Mesenteric fat pad (tissue), 1 donor: ENCODE data around the gene EIF4ENIF1. TPM values are rescaled to one million over a fixed set of nuclear protein-coding genes. Genes with fewer than 3 reads are reported as not detected.
"Not testable (repeated sequence)": the region's sequence is repeated elsewhere in the genome, so short reads cannot be mapped to it uniquely, and the experiment has no call there.

Source experiments
- DNase-seq: peaks from one replicate; pipeline ENCODE4 v3.0.0-alpha.2; 2020; ENCODE audit warnings: low spot score
- total RNA-seq: library from RNA; stranded (reverse); fragmentation: NEBNext Ultra II Directional; extraction: Animal tissue kit (Norgen Biotek cat#: 25700); gene quantifications from one replicate; pipeline ENCODE4 v1.2.1, GENCODE V29; 2021
- donor health status: DM: yes; HTN: yes; CAD: no.

EIF4ENIF1 gene
- total RNA-seq, 1 donor from 2014 or later = 23.8 TPM

GRCh38 chr22:31495343-31495742 is 5.7 kb upstream of the EIF4ENIF1 start:
- DNase-seq = no peak

- not testable (repeated sequence) for DNase-seq
These were observed 3.7 kb upstream of the EIF4ENIF1 start for GRCh38 chr22:31493355-31493754.

DNA sequence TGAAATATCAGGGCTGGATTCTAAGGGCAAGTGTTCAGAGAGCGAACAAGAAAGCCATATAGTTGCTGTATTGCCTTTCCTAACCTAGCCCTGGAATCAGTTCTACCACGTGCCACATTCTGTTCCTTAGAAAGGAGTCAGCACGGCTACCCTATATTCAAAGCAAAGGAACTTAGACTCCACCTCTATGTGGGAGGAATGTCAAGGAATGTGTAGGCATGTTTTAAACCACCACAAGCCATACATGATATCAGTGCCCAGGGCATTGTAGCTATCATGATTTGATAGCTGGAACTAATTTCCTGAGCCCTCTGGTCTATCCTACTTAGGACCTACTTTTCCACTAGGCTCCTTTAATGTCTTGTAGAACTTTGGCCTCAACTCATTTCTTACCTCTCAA is 2.5 kb upstream of the EIF4ENIF1 start:
- DNase-seq = no peak

GRCh38 chr22:31491218-31491962 is 1.7 kb upstream of the EIF4ENIF1 start:
- DNase-seq = no peak

- DNase-seq = no peak
These were observed 869 bp upstream of the EIF4ENIF1 start for GRCh38 chr22:31490496-31490925.

DNA sequence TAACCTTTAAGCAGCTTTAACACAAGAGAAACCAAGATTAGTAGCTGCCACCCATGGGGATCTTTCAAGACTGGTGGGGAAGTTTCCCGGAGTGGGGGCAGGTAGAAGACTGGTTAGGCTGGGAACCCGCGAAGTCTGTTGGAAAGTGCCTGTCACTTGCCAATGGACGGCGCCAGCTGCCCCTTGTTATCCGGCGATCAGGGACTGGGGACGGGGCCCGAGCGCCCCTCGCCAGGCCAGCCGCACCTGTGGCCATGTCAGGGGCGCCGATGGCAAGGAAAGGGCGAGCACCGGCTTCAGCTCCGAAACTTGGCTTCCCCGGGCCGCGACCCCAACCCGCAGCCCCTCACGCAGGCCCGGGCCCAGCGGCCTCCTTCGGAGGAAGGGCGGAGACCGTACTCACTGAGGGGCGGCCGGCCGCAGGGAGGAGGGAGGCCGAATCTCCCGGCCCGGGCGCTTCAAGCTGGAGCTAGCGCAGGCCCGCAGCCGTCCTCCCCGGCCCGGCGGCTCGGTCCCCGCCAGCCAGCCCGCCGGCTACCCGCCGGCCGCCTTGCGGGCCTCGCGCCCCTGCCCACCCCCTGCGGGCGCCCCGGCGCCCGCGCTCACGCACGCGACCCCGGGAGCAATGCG is 539 bp downstream of the EIF4ENIF1 start:
- no peak for DNase-seq

- DNase-seq = no peak
These were observed 1.2 kb downstream of the EIF4ENIF1 start for GRCh38 chr22:31488346-31488883.

DNA sequence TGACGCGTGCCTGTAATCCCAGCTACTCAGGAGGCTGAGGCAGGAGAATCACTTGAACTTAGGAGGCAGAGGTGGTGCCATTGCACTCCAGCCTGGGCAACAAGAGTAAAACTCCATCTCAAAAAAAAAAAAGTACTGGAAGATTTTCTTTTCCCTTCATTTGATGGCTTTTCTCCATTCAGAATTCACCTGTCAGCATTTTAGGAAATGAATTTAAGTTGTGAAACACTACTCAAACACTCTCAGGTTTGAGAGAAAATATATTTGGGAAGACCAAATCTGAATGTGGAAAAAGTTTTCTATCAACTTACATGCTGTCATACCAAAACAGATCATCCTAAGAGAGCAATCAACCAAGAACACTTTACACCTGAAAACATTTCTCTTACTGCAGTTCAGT is 2.7 kb downstream of the EIF4ENIF1 start:
- no peak for DNase-seq

DNA sequence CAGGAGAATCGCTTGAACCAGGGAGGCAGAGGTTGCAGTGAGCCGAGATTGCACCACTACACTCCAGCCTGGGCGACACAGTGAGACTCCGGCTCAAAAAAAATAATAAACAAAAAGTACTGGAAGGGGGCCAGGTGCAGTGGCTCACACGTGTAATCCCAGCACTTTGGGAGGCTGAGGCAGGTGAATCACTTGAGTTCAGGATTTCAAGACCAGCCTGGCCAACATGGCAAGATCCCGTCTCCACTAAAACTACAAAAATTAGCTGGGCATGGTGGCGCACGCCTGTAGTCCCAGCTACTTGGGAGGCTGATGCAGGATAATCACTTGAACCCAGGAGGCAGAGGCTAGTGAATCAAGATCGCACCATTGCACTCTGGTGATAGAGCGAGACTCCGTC is 3.3 kb downstream of the EIF4ENIF1 start:
- not testable (repeated sequence) for DNase-seq

- not testable (repeated sequence) for DNase-seq
These were observed 7.2 kb downstream of the EIF4ENIF1 start for GRCh38 chr22:31482470-31482869.

- DNase-seq = no peak
These were observed 8.5 kb downstream of the EIF4ENIF1 start for GRCh38 chr22:31481129-31481528.

DNA sequence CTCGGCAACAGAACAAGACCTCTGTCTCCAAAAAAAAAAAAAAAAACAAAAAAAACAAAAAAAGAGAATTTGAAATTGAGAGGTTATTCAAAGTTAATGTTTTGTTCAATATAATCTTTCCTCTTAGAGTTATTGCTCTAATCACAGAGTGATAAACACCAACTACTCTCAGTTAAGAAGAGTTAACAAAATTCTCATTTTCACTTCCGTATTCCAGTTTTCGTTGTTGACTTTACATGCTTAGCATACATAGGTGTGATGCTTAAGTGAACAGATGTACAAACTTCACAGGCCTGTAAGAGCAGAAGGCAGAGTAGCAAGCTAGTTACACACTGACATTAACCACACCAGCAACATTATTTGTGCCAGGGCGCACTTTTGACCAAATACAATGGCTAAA is 12.3 kb downstream of the EIF4ENIF1 start:
- DNase-seq = no peak

DNA sequence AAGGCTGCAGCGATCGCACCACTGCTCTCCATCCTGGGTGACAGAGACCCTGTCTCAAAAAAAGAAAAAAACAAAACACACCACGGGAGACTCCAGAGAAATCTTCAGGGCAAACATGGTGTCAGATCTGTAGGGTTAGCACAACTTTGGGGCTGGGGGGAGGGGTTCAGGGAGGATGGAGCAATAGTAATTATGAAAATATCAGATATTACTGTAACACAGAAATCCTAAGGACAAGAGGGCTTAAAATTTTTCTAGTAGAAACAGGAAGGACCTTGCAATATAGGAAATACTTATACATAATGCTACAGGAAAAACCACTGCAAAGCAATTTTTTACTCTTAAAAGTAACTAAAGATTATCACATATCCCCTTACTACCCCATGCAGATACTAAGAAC is 13.8 kb downstream of the EIF4ENIF1 start:
- no peak for DNase-seq

GRCh38 chr22:31474743-31475142 is 14.9 kb downstream of the EIF4ENIF1 start:
- DNase-seq = no peak

- no peak for DNase-seq
These were observed 24.3 kb downstream of the EIF4ENIF1 start for GRCh38 chr22:31465307-31465706.

DNA sequence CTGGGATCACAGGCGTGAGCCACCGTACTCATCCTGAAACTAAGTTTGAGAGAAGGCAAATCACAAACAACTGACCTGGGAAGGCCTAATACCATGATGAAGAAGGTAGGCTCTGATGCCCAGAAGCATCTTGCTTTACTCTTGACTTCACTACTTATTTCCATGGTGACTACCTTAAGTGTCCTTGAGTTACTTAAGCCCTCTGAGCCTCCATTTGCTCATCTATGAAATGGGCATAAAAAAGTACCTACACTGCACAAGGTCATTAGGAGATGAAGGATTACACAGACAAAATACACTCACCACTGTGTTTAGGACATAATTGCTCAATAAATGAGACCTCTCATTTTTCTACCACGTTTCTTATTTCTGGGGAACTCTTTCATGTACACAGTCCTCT is 27.9 kb downstream of the EIF4ENIF1 start:
- DNase-seq = no peak

DNA sequence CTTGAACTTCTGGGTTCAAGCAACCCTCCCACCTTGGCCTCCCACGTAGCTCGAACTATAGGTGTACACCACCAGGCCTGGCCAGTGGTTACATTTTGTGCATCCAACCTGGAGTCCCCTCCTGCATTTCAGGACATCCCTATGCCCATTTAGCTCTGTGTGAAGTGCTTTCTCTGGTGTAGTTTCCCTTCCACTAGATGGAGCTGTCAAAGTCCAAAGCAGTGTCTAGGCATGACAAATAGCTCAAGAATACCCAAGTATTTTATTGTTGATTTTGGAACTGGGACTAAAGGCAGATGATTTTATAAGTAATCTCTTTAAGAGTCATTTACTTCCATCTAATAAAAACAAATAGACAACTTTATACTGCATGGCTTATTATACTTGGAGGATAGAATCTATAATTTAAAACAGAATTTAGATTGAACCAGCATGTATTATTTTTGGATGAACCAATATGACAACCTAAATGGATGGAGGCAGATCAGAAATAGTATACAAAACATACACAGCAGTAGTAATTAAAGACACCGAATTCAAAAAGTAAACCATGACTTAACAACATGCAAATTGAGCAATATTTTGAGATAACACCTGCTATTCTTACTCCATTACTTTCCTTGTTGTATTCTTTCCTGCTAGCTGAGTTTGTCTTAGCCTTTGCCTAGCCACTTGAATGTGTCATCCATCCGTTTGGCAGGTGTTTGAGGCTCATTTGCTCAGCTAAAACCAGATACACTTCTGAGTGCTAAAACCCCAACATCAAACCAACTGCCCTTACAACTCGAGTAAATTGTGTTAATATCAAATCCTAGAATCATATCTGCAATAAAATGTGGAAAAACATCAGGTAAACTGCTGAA is 37.7 kb downstream of the EIF4ENIF1 start:
- no peak for DNase-seq

- no peak for DNase-seq
These were observed 40.1 kb downstream of the EIF4ENIF1 start for GRCh38 chr22:31449506-31449905.

GRCh38 chr22:31448382-31448781 is 41.3 kb downstream of the EIF4ENIF1 start:
- DNase-seq = no peak

DNA sequence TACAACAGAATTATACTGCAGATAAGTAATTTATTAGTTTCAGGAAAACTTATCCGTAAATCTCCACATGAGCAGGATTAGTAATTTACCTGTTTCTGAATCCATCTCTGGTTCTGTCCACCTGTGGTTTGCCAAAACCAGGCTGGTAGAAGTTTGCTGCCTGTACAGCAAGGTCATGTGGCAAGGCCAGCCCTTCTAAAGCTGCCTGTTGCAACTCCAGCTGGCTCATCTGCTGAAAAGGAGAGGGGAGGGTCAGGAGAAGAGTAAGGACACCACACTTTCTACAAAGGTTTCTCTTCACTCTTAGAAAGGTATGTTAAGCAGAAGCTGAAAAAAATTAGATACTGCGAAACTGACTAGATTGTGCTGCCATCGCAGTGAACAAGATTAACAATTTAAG is 42.3 kb downstream of the EIF4ENIF1 start:
- DNase-seq = no peak

DNA sequence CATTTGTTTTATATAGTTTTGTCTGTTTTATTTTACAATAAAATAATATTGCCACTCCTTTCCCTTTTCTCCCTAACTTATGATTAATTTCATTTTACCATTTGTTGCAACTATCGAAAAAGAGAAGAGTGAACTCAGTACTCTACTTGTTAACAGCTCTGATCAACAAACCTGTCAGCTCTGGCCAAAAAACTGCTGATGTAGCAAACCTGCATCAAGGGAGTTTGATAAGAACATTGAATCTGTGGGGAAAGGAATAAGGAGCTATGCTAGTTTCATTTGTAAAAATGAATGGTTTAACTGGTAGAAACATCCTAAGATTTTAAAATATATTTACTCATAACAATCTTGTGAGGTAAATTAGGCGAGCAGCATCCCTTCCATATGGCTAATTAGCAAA is 42.9 kb downstream of the EIF4ENIF1 start:
- DNase-seq = no peak

DNA sequence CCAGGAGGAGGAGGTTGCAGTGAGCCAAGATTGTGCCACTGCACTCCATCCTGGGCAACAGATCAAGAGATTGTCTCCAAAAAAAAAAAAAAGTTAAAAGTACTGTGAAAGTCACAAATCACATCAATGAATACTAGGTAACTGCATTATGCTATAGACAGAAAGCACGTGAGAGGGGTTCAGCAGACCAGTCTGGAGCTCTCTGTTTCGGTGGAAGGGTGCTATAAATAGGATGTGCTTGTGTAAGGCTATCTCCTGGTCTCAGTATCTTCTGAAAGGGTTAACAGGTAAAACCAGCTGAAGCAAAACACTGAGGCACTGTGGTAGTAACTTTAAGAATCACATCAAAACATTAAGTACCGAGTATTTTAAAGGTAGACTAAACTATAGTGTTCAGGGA is 43.4 kb downstream of the EIF4ENIF1 start:
- no peak for DNase-seq
